ENCODE measurements around the gene EFEMP2.

The EFEMP2 gene

DNA sequence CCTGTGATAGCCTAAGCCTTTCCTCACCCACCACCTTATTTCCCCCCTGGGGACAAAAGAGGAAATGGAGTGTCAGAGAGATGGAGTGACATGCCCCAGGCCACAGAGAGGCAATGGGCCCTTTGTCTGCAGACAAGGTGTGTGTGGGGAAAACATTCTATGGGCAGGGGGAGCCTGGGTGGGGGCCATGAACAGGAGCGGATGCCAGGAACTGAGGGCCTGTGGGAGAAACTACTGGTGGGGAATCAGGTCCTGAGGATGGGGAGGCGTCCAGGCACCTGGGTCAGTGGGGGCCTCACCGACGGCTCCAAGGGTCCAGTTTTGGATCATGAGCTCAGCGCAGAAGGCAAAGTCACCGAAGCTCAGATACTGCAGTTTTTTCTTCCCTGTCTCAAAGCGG, 12.6 kb upstream of the EFEMP2 start:
- DNase-seq (ENCODE audit: low read depth in 2 of 2): no peak

DNA sequence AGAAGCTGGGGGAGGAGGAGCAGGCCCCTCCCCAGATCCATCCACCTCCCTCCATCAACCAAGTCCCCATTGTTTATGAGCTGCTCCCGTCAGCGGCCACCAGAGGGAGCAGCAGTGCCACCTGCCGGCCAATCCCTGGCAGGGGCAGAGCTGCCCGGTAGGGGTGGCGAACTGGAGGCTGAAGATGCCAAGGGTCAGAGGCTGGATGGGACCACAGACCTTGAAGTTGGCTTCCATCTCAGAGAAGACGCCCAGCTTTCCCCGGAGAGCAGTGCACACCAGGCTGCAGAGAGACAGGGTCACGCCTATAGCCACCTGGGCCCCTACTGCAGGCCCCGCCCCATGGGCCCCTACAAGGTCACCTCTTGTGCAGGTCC, 12.1 kb upstream of the EFEMP2 start:
- DNase-seq (ENCODE audit: low read depth in 2 of 2): peak; percentile 60 to 65

DNA sequence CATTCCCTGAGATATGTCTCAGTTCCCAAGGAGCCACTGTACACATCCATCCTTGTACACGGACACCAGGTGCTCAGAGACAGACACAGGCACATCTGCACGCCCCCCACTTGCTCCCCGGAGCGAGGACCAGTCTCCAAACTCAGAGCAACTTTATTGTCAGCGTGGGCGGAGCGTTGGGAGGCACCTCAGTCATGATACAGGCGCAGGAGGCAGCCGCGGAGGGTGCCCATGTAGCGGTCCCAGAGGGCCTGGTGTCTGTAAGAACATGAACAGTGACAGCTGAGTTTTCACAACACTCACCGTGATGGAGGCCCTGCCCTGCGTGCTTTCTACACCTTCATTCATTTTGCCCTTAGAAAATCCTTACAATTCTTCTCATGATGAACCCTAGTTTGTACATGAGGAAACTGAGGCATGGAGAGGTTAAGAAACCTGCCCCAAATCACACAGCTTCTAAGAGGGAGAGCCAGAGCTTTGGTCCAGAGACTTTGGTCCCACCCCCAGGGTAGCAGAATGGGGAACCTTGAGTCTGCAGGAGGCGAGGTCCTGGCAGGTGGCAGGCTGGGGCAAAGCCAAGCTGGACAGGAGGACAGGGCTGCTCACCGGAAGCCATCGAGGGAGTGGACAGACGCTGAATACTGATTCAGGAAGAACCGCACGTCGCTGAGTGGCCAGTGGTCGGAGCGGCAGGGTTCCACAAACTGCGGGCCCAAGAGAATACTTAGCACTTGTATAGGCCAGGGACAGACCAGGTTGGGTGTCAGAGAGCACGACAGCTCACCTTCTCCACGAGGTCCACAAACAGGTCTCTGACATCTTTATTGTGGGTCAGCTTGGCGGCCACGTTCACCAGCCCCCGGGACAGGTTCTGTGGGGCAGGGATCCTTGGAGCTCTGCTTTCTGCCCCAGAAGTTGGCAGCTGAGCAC, 11.5 kb upstream of the EFEMP2 start:
- no peak for DNase-seq (ENCODE audit: low read depth in 2 of 2)

GRCh38 chr11:65883058-65883761, 10.6 kb upstream of the EFEMP2 start:
- no peak for DNase-seq (ENCODE audit: low read depth in 2 of 2)

DNA sequence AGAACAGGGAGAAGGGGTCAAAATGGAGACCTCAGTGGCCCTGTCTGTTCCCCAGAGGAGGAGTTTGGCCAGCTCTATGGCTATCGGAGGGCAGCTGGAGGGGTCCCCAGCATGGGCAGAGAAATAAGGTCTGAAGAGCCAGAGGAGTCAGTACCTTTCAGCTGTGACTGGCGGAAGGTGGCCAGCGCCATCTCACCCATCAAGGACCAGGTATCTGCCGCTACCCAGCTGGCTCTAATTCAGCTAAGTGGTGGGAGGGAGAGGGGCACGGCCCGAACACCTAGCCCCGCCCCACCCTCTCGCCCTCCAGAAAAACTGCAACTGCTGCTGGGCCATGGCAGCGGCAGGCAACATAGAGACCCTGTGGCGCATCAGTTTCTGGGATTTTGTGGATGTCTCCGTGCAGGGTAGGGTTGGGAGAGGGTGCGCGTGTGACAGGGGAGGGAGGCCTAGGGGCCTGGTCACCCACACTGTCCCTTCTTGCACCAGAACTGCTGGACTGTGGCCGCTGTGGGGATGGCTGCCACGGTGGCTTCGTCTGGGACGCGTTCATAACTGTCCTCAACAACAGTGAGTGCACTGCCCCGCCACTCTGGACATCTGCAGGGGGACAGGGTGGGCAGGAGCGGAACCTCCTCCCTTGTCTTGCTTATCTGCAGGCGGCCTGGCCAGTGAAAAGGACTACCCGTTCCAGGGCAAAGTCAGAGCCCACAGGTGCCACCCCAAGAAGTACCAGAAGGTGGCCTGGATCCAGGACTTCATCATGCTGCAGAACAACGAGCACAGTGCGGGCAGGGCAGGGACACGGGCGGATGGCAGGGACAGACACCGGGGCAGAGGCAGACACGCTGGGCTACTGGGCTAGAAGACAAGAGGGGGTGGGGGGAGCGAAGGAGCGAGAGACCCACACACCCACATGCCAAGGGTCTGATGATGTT, 9.8 kb upstream of the EFEMP2 start:
- DNase-seq (ENCODE audit: low read depth in 2 of 2): no peak

GRCh38 chr11:65880844-65881421, 8.3 kb upstream of the EFEMP2 start:
- DNase-seq (ENCODE audit: low read depth in 2 of 2): no peak

- DNase-seq (ENCODE audit: low read depth in 2 of 2): no peak
Measured at GRCh38 chr11:65880027-65880426, 7.4 kb upstream of the EFEMP2 start.

- DNase-seq (ENCODE audit: low read depth in 2 of 2): no peak
Measured at GRCh38 chr11:65879617-65880016, 7.0 kb upstream of the EFEMP2 start, which contains the start of gene CTSW. CTSW (plus strand) TSS chr11:65879837; CDS start chr11:65879855, 18 bp downstream.

DNA sequence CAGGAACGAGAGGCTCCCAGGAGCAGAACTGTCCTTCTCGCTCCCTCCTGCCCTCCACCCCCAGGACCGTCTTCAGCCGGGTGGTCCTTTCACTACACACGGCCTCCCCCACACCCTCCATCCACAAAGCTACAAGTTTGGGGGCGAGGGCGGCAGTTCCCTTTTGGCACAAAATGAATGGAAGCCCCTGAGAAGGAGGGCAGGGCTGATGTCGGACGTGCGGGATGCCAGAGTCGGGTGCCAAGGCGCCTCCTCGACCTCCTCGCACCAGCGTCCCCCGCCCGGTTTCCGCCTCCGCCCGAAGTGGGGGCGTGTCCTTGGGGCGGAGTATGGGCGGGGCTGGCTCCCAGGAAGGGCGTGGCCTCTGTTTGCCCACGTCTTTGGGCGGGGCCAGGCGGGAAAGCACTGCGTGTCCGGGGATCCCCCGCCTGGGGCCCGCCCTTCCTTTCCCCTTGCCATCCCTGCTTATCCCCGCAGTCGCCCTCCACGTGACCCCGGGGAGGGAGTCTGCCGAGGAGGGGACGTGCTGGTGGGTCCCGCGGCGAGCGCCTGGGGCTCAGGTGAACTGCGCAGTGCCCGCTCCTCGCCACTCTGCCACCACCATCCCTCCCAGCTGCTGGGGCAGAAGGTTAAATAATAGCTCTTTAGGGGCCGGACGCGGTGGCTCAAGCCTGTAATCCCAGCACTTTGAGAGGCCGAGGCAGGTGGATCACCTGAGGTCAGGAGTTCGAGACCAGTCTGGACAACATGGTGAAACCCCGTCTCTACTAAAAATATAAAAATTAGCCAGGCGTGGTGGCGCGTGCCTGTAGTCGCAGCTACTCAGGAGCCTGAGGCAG, 937 bp upstream of the EFEMP2 start:
- peak; percentile 96 to 98 for DNase-seq (ENCODE audit: low read depth in 2 of 2)

DNA sequence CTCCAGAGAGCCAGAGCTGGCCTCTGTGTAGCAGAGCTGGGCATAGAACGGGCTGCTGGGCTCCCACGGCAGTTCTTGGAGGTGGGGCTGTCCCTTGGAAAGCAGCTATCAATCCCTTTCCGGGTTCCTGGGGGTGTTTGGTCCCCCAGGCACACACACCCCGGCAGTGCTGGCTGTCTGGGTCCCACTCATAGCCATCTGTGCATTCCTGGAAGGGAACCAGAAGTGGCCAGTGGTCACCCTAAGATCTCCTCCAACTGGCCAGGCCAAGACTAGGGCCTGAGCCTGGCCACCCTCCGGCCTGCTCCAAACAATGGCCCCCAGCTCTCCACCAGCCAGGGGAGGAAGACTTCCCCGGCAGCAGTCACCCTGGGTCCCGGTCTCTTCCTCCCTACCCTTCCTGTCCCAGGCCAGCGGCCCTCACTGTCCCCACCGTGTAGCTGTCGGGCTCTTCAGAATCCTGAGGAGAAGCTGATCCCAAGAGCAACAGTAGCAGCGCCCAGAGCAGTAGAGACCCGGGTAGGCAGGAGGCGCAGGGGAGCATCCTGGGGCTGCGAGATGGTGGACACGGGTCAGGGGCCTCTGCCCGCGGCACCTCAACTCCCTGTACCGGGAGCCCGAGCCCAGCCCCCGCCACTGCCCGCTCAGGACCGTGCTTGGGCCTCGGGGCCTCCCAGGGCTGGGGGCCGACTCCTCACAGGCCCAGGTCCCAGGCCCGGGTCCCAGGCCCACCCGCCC, 620 bp downstream of the EFEMP2 start:
- no peak for DNase-seq (ENCODE audit: low read depth in 2 of 2)

GRCh38 chr11:65870706-65871681, 1.6 kb downstream of the EFEMP2 start:
- DNase-seq (ENCODE audit: low read depth in 2 of 2): no peak

- no peak for DNase-seq (ENCODE audit: low read depth in 2 of 2)
Measured at GRCh38 chr11:65870307-65870658, 2.3 kb downstream of the EFEMP2 start.

DNA sequence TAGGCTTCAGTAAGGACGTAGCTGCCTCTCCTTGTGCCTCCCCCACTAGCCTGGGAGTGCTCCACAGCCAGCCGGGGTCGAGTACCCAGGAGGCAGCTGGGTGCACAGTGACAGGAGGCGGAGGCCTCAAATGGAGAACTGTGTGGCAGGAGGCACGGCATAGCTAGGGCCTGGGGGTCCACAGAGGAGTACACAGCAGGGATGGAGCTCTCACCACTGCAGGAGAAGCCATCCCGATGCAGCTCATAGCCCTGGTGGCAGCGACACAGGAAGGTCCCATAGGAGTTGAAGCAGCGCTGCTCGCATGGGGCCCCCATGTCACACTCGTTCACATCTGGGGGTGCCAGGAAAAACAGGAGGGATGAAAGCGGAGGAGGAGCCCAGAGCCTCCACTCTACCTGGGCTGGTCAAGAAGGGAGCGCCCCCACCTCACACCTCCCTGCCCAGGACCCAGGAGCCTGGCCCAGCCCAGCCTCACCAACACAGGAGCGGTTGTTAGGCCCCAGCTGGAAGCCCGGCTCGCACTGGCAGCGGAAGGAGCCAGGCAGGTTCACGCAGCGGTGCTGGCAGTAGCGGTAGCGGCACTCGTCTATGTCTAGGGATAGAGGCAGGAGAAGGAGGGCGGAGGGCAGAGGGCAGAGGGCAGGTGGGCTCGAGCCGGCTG, 2.8 kb downstream of the EFEMP2 start:
- no peak for DNase-seq (ENCODE audit: low read depth in 2 of 2)

DNA sequence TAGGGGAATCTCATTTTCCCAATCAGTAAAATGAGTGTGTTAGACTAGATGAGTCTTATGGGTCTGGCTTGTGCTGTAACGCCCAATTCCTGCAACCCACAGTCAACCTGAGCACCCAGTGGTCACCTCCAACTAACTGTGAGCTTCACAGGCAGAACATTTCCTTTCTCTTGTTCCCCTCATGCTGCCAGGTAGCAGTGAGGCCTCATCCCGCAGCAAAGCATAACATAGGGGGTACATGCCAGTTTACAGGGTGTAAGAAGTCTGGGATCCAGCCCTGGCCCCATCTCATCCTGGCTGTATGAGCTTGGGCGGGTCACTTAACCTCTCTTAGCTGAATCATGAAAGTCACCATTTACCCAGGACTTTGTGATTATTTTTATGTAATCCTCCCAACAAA, 3.7 kb downstream of the EFEMP2 start:
- DNase-seq (ENCODE audit: low read depth in 2 of 2): no peak

DNA sequence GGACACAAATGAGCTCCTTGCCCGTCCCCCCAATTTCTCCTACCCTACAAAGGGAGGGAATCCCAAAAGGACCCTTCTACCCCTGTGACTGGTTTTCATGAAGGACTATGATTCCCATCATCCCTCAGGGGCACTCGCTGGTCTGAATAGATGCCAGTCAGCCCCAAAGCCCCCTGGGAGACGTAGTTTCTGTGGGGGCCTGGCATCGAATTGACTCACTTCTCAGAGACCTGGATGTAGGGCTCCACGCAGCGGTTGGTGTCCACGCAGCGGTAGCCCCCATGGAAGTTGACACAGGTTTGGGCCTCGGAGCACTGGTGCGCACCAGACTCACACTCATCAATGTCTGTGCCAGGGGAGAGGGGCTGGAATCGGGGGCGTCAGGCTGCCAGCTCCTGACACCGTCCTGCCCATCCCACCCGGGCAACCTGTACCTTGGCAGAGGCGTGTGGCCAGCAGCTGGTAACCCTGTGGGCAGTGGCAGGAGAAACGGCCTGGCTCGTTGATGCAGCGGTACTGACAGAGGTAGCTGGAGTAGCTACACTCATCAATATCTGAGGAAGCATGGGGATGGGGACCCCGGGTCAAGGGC, 4.4 kb downstream of the EFEMP2 start:
- DNase-seq (ENCODE audit: low read depth in 2 of 2): no peak

DNA sequence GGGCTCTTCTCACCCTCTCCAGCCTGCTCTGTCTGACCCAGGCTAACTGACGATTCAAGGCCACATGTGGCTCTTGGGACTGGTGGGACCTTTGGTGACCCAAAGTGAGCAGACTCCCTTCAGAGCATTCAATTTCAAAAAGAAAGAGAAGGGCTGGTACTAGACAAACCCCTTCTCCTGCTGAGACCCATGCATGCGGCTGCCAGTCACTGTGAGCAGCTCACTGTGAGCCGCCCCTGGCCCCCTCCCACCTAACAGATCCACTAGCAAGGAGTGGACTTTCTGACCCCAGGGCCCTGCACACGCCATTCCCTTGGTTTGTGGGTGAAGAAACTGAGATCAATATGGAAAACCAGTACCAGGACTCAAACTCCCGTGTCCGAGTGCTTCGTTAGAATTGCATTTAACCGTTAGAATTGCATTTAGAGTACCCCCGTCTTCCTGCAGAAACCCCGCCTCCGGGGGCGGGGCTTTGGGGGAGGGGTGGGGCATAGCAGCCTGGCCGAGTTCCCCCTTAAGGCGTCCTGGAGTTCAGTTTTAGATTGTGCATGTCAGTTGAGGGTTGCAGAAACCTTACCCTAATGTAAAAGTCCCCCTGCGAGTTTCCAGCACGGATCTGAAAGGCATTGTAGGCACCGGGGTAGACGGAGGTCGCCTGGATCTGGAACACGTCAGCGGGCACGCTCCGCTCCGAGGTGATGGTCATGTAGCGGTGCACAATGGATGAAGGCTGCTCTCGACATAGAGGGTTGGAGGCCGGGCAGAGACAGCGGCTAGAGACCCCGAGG, 5.1 kb downstream of the EFEMP2 start:
- DNase-seq (ENCODE audit: low read depth in 2 of 2): no peak
